Brain microvascular endothelial cell (primary cell): ENCODE data around the gene ACAP3.
"Not testable (repeated sequence)": the region's sequence is repeated elsewhere in the genome, so short reads cannot be mapped to it uniquely, and the experiment has no call there.

ENCODE experiments used
- DNase-seq: peaks from one replicate; pipeline ENCODE4 v3.0.0-alpha.2; 2020
- H3K27ac ChIP-seq: fragments of 250-450 bp; sonication (Bioruptor Pico); 2 replicates; pipeline ENCODE4 v1.5.1; 2020; ENCODE audit warnings: mild to moderate bottlenecking, moderate library complexity
- H3K27me3 ChIP-seq: fragments of 250-450 bp; sonication (Bioruptor Pico); replicated peaks from 2 replicates; pipeline ENCODE4 v1.5.1; 2020; ENCODE audit warnings: mild to moderate bottlenecking
- H3K36me3 ChIP-seq: fragments of 250-450 bp; sonication (Bioruptor Pico); replicated peaks from 2 replicates; pipeline ENCODE4 v1.5.1; 2020; ENCODE audit warnings: mild to moderate bottlenecking
- H3K4me3 ChIP-seq: 2 replicates; pipeline ENCODE4 v1.5.1; 2011; ENCODE audit warnings: low read depth, mild to moderate bottlenecking, control low read depth, low read length, moderate library complexity
- CTCF ChIP-seq: IDR thresholded peaks from 2 replicates; pipeline ENCODE4 v1.5.1; 2011; ENCODE audit warnings: low read depth, mild to moderate bottlenecking, moderate library complexity, low read length, control low read depth, inconsistent platforms; ENCODE audit errors: missing control alignments
- in situ Hi-C: cut with HindIII; loops from 2 replicates; pipeline ENCODE4 v1.10.0; 2017; ENCODE audit warnings: low sequenced_read_pairs, low pct_ligation_motif_present

The ACAP3 gene

DNA sequence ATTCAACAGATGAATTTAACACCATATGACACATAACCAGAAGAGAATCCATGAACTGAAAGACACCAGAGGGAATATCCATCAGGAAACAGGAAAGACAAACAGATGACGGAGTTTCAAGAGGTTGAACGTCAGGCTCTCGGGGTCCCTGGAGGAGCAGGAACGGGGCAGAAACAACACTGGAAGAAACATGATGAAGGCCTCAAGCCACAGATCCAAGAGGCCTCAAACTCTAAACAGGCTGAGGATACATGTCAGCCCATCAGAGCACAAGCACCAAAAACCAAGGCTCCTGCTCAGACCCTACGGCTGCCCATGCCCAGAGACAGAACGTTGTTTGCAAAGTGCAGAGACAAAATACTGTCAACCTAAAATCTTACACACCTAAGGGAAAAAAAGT lies 9.7 kb upstream of the ACAP3 start:
- Histone ChIP-seq H3K27ac (no peak overlapping the region), H3K36me3 (peaks cover 43% of the 10 kb centered on the region), H3K4me3 (no peak overlapping the region), H3K27me3 (no peaks in the 10 kb centered on the region)
- DNase-seq, result no peak
- in situ Hi-C loops, result no loop called here
- no peak for TF ChIP-seq CTCF

GRCh38 chr1:1316199-1316598 lies 8.5 kb upstream of the ACAP3 start:
- H3K4me3 ChIP-seq, in situ Hi-C loops, H3K27ac ChIP-seq, DNase-seq, H3K27me3 ChIP-seq: not testable (repeated sequence)
- H3K36me3 ChIP-seq, result peaks cover 53% of the 10 kb centered on the region

DNA sequence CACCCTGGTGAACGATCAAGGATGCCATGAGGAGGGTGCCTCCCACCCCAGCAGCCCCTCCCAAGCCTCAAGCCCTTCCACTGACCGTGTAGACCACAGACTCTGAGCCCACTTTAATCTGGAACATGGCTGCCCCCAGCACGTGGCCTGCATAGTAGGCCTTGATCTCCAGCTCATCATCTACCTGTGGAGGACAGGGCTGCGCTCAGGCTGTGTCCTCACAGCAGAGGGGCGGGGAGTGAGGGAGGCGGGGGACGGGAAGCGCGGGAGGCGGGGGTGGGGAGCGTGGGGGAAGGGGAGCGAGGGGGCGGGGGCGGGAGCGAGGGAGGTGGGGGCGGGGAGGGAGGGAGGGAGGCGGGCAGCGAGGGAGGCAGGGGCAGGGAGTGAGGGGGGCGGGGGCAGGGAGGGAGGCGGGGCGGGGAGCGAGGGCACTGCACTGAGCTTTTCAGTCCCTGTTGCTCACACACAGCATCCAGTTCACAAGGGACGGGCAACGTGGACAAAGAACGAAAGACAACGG lies 7.8 kb upstream of the ACAP3 start:
- Histone ChIP-seq H3K4me3 (no peak overlapping the region), H3K36me3 (peaks cover 56% of the 10 kb centered on the region), H3K27me3 (no peaks in the 10 kb centered on the region), H3K27ac (no peak overlapping the region)
- TF ChIP-seq CTCF, result no peak
- no peak for DNase-seq
- in situ Hi-C loops, result no loop called here

GRCh38 chr1:1314678-1315335 lies 7.1 kb upstream of the ACAP3 start:
- TF ChIP-seq CTCF, result no peak
- Histone ChIP-seq H3K27me3 (no peaks in the 10 kb centered on the region), H3K4me3 (no peak overlapping the region), H3K36me3 (peaks cover 58% of the 10 kb centered on the region), H3K27ac (no peak overlapping the region)
- in situ Hi-C loops, result no loop called here
- no peak for DNase-seq

GRCh38 chr1:1314237-1314586 lies 6.5 kb upstream of the ACAP3 start:
- Histone ChIP-seq H3K36me3 (peaks cover 58% of the 10 kb centered on the region), H3K4me3 (no peak overlapping the region), H3K27me3 (no peaks in the 10 kb centered on the region), H3K27ac (no peak overlapping the region)
- DNase-seq, result no peak
- no peak for TF ChIP-seq CTCF
- in situ Hi-C loops, result no loop called here

DNA sequence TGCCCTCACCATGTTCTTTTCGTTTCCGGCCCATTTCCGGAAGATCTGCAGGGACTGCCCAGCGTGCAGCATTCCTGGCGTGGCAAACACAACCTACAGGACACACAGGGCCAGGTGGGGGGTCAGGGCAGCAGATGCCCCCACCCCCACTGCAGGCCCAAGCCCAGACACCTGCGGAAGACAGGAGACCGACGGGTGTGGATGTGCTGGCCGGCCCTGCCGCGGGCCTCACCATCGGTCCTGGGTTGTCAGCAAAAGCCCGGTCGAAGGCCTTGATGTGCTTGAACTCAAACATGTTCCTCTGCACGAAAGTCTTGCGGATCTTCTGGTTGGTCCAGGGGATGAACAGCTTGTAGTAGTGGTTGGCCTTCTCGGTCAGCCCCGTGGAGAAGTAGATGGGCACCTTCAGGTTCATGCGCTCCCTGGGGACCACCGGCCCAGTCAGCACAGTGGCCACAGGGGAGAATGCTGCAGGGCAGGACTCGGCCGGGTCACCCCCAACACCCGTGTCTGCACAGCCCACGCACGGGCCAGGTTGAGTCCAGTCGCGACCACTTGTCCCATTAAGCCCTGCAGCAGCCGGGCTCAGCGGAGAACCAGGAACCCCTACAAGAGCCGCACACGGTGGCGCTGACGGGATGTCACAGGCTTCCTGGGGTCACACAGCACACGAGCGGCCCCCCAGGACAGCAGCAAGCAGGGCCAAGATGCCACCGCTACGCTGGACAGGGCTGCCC lies 5.9 kb upstream of the ACAP3 start:
- peaks cover 52% of the 10 kb centered on the region for H3K36me3 ChIP-seq
- H3K27ac ChIP-seq, result no peak overlapping the region
- H3K4me3 ChIP-seq, result no peak overlapping the region
- in situ Hi-C loops, result no loop called here
- no peaks in the 10 kb centered on the region for H3K27me3 ChIP-seq
- DNase-seq, result no peak
- no peak for TF ChIP-seq CTCF
